PC-9 (cell line): ENCODE results near the gene TLK2. TPM values are rescaled to one million over a fixed set of nuclear protein-coding genes. Genes with fewer than 3 reads are reported as not detected.
A peak's percentile ranks its signal among the peaks of the same experiment; 100 is the strongest.

ENCODE experiments used
- BruUV-seq: library from RNA; stranded (reverse); fragments of 400-500 nt; replicated peaks from 2 replicates; lab custom pipeline; 2021; lab: Mats Ljungman, UMichigan
- CTCF ChIA-PET: fragments of 300-600 bp; sonication (Branson Sonifier 250); formaldehyde crosslinking; loops from one replicate; lab custom pipeline; 2022; ENCODE audit warnings: antibody characterized with exemption; lab: Charles Lee
- POLR2A ChIA-PET: fragments of 300-600 bp; sonication (Branson Sonifier 250); formaldehyde crosslinking; loops from one replicate; lab custom pipeline; 2022; ENCODE audit warnings: antibody characterized with exemption; ENCODE audit not compliant: unreplicated experiment; lab: Charles Lee
- DNase-seq, 2 experiments: peaks; one replicate each; pipeline versions ENCODE4 v3.0.0 to v3.0.0-alpha.2; 2015 to 2022; ENCODE audit warnings: mixed read lengths in 1 of 2
- H2AFZ ChIP-seq: fragments of 200-600 bp; sonication (generic); 2 replicates; pipeline ENCODE4 v1.8.1; 2017; ENCODE audit warnings: antibody characterized with exemption
- H3F3A ChIP-seq: fragments of 200-600 bp; sonication (generic); 2 replicates; pipeline ENCODE4 v1.8.1; 2017; ENCODE audit warnings: antibody characterized with exemption, mild to moderate bottlenecking, low read depth; ENCODE audit not compliant: insufficient read depth
- H3K27ac ChIP-seq: fragments of 200-600 bp; sonication (generic); 2 replicates; pipeline ENCODE4 v1.6.1; 2016; ENCODE audit warnings: mixed run types
- H3K27me3 ChIP-seq: fragments of 200-600 bp; sonication (generic); 2 replicates; pipeline ENCODE4 v1.6.1; 2016; ENCODE audit warnings: low read depth, mixed run types; ENCODE audit not compliant: insufficient read depth
- H3K36me3 ChIP-seq: fragments of 200-600 bp; sonication (generic); 2 replicates; pipeline ENCODE4 v1.6.1; 2016; ENCODE audit warnings: low read depth, mixed run types
- H3K4me1 ChIP-seq: fragments of 200-600 bp; sonication (generic); replicated peaks from 2 replicates; pipeline ENCODE4 v1.6.1; 2016; ENCODE audit warnings: mixed run types; ENCODE audit not compliant: insufficient read depth
- H3K4me2 ChIP-seq: fragments of 200-600 bp; sonication (generic); 2 replicates; pipeline ENCODE4 v1.6.1; 2017; ENCODE audit warnings: mixed run types
- H3K4me3 ChIP-seq: fragments of 200-600 bp; sonication (generic); 2 replicates; pipeline ENCODE4 v1.6.1; 2016; ENCODE audit warnings: mixed run types
- H3K79me2 ChIP-seq: fragments of 200-600 bp; sonication (generic); 2 replicates; pipeline ENCODE4 v1.6.1; 2017; ENCODE audit warnings: low read depth, mixed run types
- H3K9me2 ChIP-seq: fragments of 200-600 bp; sonication (generic); 2 replicates; pipeline ENCODE4 v1.8.1; 2017; ENCODE audit warnings: mild to moderate bottlenecking; ENCODE audit not compliant: insufficient read depth
- H3K9me3 ChIP-seq: fragments of 200-600 bp; sonication (generic); 2 replicates; pipeline ENCODE4 v1.8.1; 2016; ENCODE audit warnings: low read depth; ENCODE audit not compliant: insufficient read depth
- H4K20me1 ChIP-seq: fragments of 200-600 bp; sonication (generic); 2 replicates; pipeline ENCODE4 v1.8.1; 2017; ENCODE audit not compliant: insufficient read depth
- EZH2 ChIP-seq: fragments of 200-600 bp; sonication (generic); IDR thresholded peaks from 2 replicates; pipeline ENCODE4 v1.8.0; 2017; ENCODE audit warnings: antibody characterized with exemption, low read depth
- intact Hi-C: fragments of 100-400 bp; cut with micrococcal nuclease; formaldehyde crosslinking; loops from one replicate; pipeline ENCODE4 v1.10.0; 2022; ENCODE audit not compliant: unreplicated experiment
- total RNA-seq: library from RNA; stranded (reverse); gene quantifications from 2 replicates; pipeline ENCODE4 v1.2.3, GENCODE V29; 2021
- TF ChIP-seq, protein P1 (sequence below): fragments of 200-600 bp; sonication (generic); conservative IDR thresholded peaks from 2 replicates; pipeline ENCODE4 v1.6.1; 2017; ENCODE audit warnings: mixed run types, antibody characterized with exemption, mild to moderate bottlenecking, moderate library complexity

Gene TLK2
- total RNA-seq, 1 experiment from 2014 or later, result 40.7 TPM

DNA sequence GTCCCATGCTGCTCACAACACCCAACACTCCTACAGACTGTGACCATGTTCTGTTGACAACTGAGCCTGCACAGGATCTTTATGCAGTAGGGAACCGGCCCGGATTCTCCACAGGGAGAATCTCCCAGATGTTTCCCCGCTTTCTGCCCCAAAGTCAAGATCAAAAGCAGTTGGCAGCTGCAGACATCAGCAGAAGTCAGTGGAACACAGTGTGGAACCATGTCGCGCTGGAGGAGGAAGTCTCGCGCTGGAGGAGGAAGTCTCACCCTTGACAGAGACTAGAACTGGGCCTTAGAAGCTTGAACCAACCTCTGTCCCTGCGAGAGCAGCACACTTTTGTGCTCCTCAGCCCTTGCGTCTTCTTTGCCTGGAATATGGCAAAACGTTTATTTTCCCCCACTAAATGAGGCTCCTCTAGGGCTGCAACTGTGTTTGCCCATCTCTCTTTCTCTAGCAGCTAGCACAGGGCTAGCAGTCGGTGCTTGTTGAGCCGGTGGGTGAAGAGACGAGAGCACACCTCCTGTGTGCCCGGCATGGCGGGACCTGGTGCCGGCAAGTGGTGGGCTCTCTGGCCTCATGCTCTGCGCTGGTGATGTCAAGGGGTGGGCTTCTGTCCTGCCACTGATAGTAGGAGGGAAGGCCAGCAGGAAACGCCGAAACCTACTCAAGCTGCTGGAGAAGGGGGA is 146.7 kb downstream of the TLK2 start:
- intact Hi-C loops, result no loop called here
- no peaks in the 10 kb centered on the region for H3K9me3 ChIP-seq
- no peaks in the 10 kb centered on the region for H3K36me3 ChIP-seq
- POLR2A ChIA-PET, result no interaction called here
- DNase-seq, result no peak
- H4K20me1 ChIP-seq, result no peaks in the 10 kb centered on the region
- no peaks in the 10 kb centered on the region for H3K79me2 ChIP-seq
- CTCF ChIA-PET, result no interaction called here
- no peaks in the 10 kb centered on the region for H3K9me2 ChIP-seq
- no peak overlapping the region for H3K4me3 ChIP-seq
- TF ChIP-seq, protein P1, sequence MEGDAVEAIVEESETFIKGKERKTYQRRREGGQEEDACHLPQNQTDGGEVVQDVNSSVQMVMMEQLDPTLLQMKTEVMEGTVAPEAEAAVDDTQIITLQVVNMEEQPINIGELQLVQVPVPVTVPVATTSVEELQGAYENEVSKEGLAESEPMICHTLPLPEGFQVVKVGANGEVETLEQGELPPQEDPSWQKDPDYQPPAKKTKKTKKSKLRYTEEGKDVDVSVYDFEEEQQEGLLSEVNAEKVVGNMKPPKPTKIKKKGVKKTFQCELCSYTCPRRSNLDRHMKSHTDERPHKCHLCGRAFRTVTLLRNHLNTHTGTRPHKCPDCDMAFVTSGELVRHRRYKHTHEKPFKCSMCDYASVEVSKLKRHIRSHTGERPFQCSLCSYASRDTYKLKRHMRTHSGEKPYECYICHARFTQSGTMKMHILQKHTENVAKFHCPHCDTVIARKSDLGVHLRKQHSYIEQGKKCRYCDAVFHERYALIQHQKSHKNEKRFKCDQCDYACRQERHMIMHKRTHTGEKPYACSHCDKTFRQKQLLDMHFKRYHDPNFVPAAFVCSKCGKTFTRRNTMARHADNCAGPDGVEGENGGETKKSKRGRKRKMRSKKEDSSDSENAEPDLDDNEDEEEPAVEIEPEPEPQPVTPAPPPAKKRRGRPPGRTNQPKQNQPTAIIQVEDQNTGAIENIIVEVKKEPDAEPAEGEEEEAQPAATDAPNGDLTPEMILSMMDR, result no peak
- no peak for TF ChIP-seq EZH2
- H3K27me3 ChIP-seq, result peaks cover 22% of the 10 kb centered on the region
- H3K4me1 ChIP-seq, result 0 out of 2 replicates have a peak, but pooled peaks cover 4% of the 10 kb centered on the region
- H2AFZ ChIP-seq, result no peak overlapping the region
- BruUV-seq, result no TSS peak
- H3F3A ChIP-seq, result no peaks in the 10 kb centered on the region
- no peak overlapping the region for H3K4me2 ChIP-seq
- H3K27ac ChIP-seq, result no peak overlapping the region

DNA sequence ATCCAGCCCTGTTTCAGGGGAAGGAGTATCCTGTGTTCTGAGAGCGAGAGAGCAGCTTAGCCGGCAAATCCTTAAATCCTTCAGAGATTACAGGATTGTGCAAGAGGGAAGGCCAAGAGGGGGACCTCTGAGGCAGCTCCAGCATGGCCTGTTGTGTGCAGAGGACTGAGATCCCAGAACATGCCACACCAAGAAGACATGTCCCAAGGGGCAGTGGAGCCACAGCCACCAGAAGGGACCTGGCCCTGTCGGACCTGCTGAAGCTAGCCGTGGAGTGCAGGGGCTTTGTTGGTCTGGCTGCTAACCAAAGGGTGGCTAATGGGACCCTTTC is 147.2 kb downstream of the TLK2 start:
- no peak for DNase-seq
- no peak for TF ChIP-seq EZH2
- TF ChIP-seq, protein P1, result no peak
- Histone ChIP-seq H3K27ac (no peak overlapping the region), H3K9me3 (no peaks in the 10 kb centered on the region), H3K9me2 (no peaks in the 10 kb centered on the region), H3K27me3 (peaks cover 23% of the 10 kb centered on the region), H3K4me1 (0 out of 2 replicates have a peak, but pooled peaks cover 4% of the 10 kb centered on the region), H4K20me1 (no peaks in the 10 kb centered on the region), H2AFZ (no peak overlapping the region), H3F3A (no peaks in the 10 kb centered on the region), H3K4me3 (no peak overlapping the region), H3K36me3 (no peaks in the 10 kb centered on the region), H3K4me2 (no peak overlapping the region), H3K79me2 (no peaks in the 10 kb centered on the region)
- BruUV-seq, result no TSS peak
- ChIA-PET POLR2A (no interaction called here), CTCF (interaction anchor here (0.6 kb wide), 1 partner anchor 651 kb away, joined by 4 read pairs; no protein-coding TSS in a partner anchor)
- intact Hi-C loops, result no loop called here

DNA sequence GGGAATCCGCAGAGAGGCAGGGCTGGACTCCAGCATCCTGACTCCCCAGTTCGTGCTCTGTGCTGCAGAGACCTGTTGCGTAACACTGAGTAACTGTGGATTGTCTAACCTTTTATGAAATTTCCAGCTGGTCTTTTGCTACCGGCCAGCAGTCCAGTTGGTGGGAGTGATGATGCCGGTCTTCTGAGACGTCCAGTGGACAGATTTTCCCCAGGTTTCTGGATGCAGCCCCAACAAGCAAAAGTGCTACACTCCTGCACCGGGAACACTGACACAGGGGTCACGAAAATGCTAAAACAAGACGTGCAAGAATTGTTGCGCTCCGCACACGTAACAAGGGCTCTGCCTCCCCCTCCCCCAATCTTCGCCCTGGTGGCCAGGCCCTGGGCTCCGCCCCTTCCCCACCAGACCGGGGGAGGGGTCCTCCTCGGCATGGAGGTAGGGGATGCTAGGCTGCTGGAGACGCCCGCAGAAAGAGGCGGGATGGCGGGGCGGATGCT is 148.1 kb downstream of the TLK2 start:
- POLR2A ChIA-PET, result no interaction called here

More for the DNA sequence above, 148.1 kb downstream of the TLK2 start:
- BruUV-seq, result no TSS peak
- intact Hi-C loops, result no loop called here
- no peaks in the 10 kb centered on the region for H3K9me2 ChIP-seq
- DNase-seq, result no peak
- peak overlapping the region; percentile 62; the same call in 1 of the 2 replicates for H3K4me3 ChIP-seq
- H3K36me3 ChIP-seq, result no peaks in the 10 kb centered on the region
- no peaks in the 10 kb centered on the region for H3K9me3 ChIP-seq
- H3K79me2 ChIP-seq, result no peaks in the 10 kb centered on the region
- H3K4me1 ChIP-seq, result 0 out of 2 replicates have a peak, but pooled peaks cover 4% of the 10 kb centered on the region
- CTCF ChIA-PET, result no interaction called here
- peak overlapping the region; percentile 95 for H3K4me2 ChIP-seq
- H3K27me3 ChIP-seq, result peaks cover 27% of the 10 kb centered on the region
- peak overlapping the region; percentile 66 for H2AFZ ChIP-seq
- TF ChIP-seq EZH2, result no peak
- TF ChIP-seq, protein P1, result no peak
- no peaks in the 10 kb centered on the region for H3F3A ChIP-seq
- no peaks in the 10 kb centered on the region for H4K20me1 ChIP-seq
- H3K27ac ChIP-seq, result no peak overlapping the region
